ENCODE data around the gene HDAC1. TPM values are rescaled to one million over a fixed set of nuclear protein-coding genes. Genes with fewer than 3 reads are reported as not detected.

Gene HDAC1
- polyA plus RNA-seq, 1 of the 3 experiments (the other 2 are of a cell fraction) = 172 TPM

DNA sequence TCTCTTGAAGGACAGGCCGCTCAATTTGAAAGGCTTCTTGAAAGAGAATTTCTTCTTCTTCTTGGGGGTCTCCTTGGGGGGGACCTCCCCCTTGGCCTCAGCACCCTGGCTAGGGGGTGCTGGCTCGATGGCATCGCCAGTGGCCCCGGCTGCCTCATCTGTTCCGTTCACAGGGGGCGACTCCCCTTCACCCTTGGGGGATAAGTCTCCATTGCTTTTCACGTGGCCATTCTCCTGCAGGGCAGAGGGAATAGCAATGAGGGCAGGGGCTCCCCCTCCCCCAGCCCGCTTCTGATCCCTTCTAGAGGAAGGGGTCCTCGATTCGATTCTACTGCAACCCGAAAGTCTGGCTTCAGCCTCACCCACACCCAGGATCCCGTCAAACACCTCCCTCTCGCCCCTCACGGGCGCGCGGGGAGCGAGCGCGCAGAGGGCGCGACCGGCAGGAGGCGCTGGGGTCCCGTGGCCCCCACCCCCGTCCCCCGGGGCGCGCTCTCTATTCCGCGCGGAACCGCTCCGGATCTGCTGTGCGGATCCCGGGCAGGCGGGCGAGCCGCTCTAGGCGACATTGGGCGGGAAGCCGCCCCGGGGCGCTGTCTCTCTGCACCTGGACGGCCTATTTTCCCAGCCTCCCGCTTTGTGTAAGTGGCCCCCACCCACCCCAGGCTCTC is 43.1 kb downstream of the HDAC1 start:
- 2% methylated on average over 18 of the region's 46 CpGs for WGBS (ENCODE audit: low lambda C conversion rate)
- TF ChIP-seq NRF1 (IDR thresholded peaks at IDR 0.05; ENCODE audit: low read depth, low read length) (no peak), JUND (IDR thresholded peaks at IDR 0.05) (no peak), MXI1 (IDR thresholded peaks at IDR 0.05; ENCODE audit: low read depth, low read length) (no peak; the same call in 1 of the 2 replicates), SMC3 (IDR thresholded peaks at IDR 0.05; ENCODE audit: low read depth, low read length) (peak; percentile 32; the same call in 1 of the 2 replicates), CTCF (IDR thresholded peaks at IDR 0.05) (peak; percentile 77), ELF1 (IDR thresholded peaks at IDR 0.05) (no peak), YY1 (IDR thresholded peaks at IDR 0.05; ENCODE audit: low read depth) (no peak), FOXJ3 (CRISPR knock-in tag; IDR thresholded peaks at IDR 0.05) (no peak), PBX3 (IDR thresholded peaks at IDR 0.05) (no peak), RFX5 (IDR thresholded peaks at IDR 0.05; ENCODE audit: low read length) (no peak), EP300 (IDR thresholded peaks at IDR 0.05; ENCODE audit: borderline replicate concordance in 1 of 2, low read depth in 1 of 2, low read length in 1 of 2) (no peak), TEAD4 (IDR thresholded peaks at IDR 0.05; ENCODE audit: borderline replicate concordance, insufficient read depth) (no peak), TAF1 (IDR thresholded peaks at IDR 0.05; ENCODE audit: borderline replicate concordance, low read depth, low read length) (peak; percentile 52; the same call in 1 of the 2 replicates), FOXM1 (IDR thresholded peaks at IDR 0.05; ENCODE audit: low read depth) (no peak), GATA2 (CRISPR knock-in tag; IDR thresholded peaks at IDR 0.05) (no peak), ZBTB33 (IDR thresholded peaks at IDR 0.05; ENCODE audit: borderline replicate concordance, low read depth) (no peak), MEF2A (IDR thresholded peaks at IDR 0.05; ENCODE audit: borderline replicate concordance, low read depth) (no peak), FOSL2 (IDR thresholded peaks at IDR 0.05; ENCODE audit: borderline replicate concordance, low read depth) (no peak), RXRA (IDR thresholded peaks at IDR 0.05; ENCODE audit: borderline replicate concordance, low read depth) (no peak), EZH2phosphoT487 (IDR thresholded peaks at IDR 0.05; ENCODE audit: borderline replicate concordance, low read depth) (no peak), POLR2AphosphoS5 (IDR thresholded peaks at IDR 0.05; ENCODE audit: low read depth, low read length) (no peak), RCOR1 (IDR thresholded peaks at IDR 0.05; ENCODE audit: low read length) (no peak), SIN3A (IDR thresholded peaks at IDR 0.05; ENCODE audit: borderline replicate concordance, low read depth, low read length) (no peak), GABPA (IDR thresholded peaks at IDR 0.05; ENCODE audit: low read depth) (no peak), NFIC (IDR thresholded peaks at IDR 0.05; ENCODE audit: borderline replicate concordance) (no peak)
- TF ChIP-seq, protein P1, sequence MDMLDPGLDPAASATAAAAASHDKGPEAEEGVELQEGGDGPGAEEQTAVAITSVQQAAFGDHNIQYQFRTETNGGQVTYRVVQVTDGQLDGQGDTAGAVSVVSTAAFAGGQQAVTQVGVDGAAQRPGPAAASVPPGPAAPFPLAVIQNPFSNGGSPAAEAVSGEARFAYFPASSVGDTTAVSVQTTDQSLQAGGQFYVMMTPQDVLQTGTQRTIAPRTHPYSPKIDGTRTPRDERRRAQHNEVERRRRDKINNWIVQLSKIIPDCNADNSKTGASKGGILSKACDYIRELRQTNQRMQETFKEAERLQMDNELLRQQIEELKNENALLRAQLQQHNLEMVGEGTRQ (IDR thresholded peaks at IDR 0.05; ENCODE audit: borderline replicate concordance, low read depth, low read length) = no peak
- TF ChIP-seq, protein P2, sequence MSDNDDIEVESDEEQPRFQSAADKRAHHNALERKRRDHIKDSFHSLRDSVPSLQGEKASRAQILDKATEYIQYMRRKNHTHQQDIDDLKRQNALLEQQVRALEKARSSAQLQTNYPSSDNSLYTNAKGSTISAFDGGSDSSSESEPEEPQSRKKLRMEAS (IDR thresholded peaks at IDR 0.05; ENCODE audit: low read depth) = peak; percentile 40; the same call in 1 of the 2 replicates
- TF ChIP-seq, protein P3, sequence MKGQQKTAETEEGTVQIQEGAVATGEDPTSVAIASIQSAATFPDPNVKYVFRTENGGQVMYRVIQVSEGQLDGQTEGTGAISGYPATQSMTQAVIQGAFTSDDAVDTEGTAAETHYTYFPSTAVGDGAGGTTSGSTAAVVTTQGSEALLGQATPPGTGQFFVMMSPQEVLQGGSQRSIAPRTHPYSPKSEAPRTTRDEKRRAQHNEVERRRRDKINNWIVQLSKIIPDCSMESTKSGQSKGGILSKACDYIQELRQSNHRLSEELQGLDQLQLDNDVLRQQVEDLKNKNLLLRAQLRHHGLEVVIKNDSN (IDR thresholded peaks at IDR 0.05; ENCODE audit: borderline replicate concordance, low read depth) = no peak

More for the DNA sequence above, 43.1 kb downstream of the HDAC1 start:
- Histone ChIP-seq H3K4me1 (ENCODE audit: control insufficient read depth in 1 of 2, insufficient read depth in 2 of 2, low read depth in 1 of 2, low read length in 1 of 2) (peaks cover 8 to 31% of the 10 kb centered on the region in 2 experiments; a peak in 3 of 4 replicates), H2AFZ (ENCODE audit: low read depth) (no peak overlapping the region), H3F3A (replicated peaks; ENCODE audit: insufficient read depth) (peaks cover 22% of the 10 kb centered on the region), H3K79me2 (ENCODE audit: insufficient read depth) (peaks cover 44% of the 10 kb centered on the region), H3K9me3 (no peaks in the 10 kb centered on the region), H3K4me3 (ENCODE audit: low read depth in 2 of 2, low read length in 1 of 2) (peak overlapping the region; percentile 84 to 92), H3K4me2 (peak overlapping the region; percentile 98), H3K36me3 (replicated peaks in 1 of 2; ENCODE audit: control insufficient read depth in 1 of 2, insufficient read depth in 2 of 2, low read length in 1 of 2) (peaks cover 17 to 43% of the 10 kb centered on the region in 2 experiments), H3K27me3 (ENCODE audit: insufficient read depth) (no peaks in the 10 kb centered on the region), H3K9ac (peak overlapping the region; percentile 96), H3K27ac (ENCODE audit: low read depth in 2 of 2, low read length in 1 of 2) (peak overlapping the region; percentile 36 to 81; a peak in 3 of 4 replicates), H4K20me1 (ENCODE audit: insufficient read depth) (peaks cover 33% of the 10 kb centered on the region), H3K9me2 (no peaks in the 10 kb centered on the region)
- peak; percentile 89 for DNase-seq
- CTCF ChIA-PET = interaction anchor here (1.0 to 3.7 kb wide), 5 partner anchors 13 to 377 kb away, joined by 3 to 24 read pairs (median 5); no protein-coding TSS in a partner anchor
- POLR2A ChIA-PET = interaction anchor here (0.5 to 2.1 kb wide), 9 partner anchors 17 to 156 kb away, joined by 3 to 24 read pairs (median 3); partner anchors contain the start of gene TXLNA
